ENCODE measurements around the gene PELI2. TPM values are rescaled to one million over a fixed set of nuclear protein-coding genes. Genes with fewer than 3 reads are reported as not detected.

Gene PELI2
- total RNA-seq, 1 experiment from 2014 or later = 19.5 TPM

GRCh38 chr14:56195704-56196103 lies 77.5 kb downstream of the PELI2 start:
- no TSS peak for BruUV-seq (replicated peaks)
- Mint-ChIP-seq H3K4me1 (ENCODE audit: low read depth, unreplicated experiment) (no peaks in the 10 kb centered on the region), H3K27ac (ENCODE audit: unreplicated experiment) (no peak overlapping the region), H3K27me3 (ENCODE audit: unreplicated experiment) (no peaks in the 10 kb centered on the region), H3K9me3 (ENCODE audit: low read depth, unreplicated experiment) (no peaks in the 10 kb centered on the region), H3K4me3 (ENCODE audit: low read depth, unreplicated experiment) (no peak overlapping the region), H3K36me3 (ENCODE audit: insufficient read depth, unreplicated experiment) (no peaks in the 10 kb centered on the region)
- no peak for DNase-seq
- CTCF ChIA-PET = no interaction called here
- no peak for TF ChIP-seq CTCF (IDR thresholded peaks at IDR 0.05; ENCODE audit: unreplicated experiment)
- intact Hi-C loops (cut with micrococcal nuclease; ENCODE audit: unreplicated experiment) = no loop called here

- intact Hi-C loops (cut with micrococcal nuclease; ENCODE audit: unreplicated experiment) = no loop called here
- CTCF ChIA-PET = no interaction called here
- H3K27ac Mint-ChIP-seq (ENCODE audit: unreplicated experiment) = no peak overlapping the region
Measured at GRCh38 chr14:56196274-56196673, 78.1 kb downstream of the PELI2 start.

GRCh38 chr14:56197150-56197549 lies 78.9 kb downstream of the PELI2 start:
- no peak for DNase-seq
- H3K27ac Mint-ChIP-seq (ENCODE audit: unreplicated experiment) = no peak overlapping the region
- no peaks in the 10 kb centered on the region for H3K27me3 Mint-ChIP-seq (ENCODE audit: unreplicated experiment)
- BruUV-seq (replicated peaks) = no TSS peak
- H3K9me3 Mint-ChIP-seq (ENCODE audit: low read depth, unreplicated experiment) = no peaks in the 10 kb centered on the region
- CTCF ChIA-PET = no interaction called here
- intact Hi-C loops (cut with micrococcal nuclease; ENCODE audit: unreplicated experiment) = no loop called here
- no peaks in the 10 kb centered on the region for H3K36me3 Mint-ChIP-seq (ENCODE audit: insufficient read depth, unreplicated experiment)
- no peak overlapping the region for H3K4me3 Mint-ChIP-seq (ENCODE audit: low read depth, unreplicated experiment)
- H3K4me1 Mint-ChIP-seq (ENCODE audit: low read depth, unreplicated experiment) = no peaks in the 10 kb centered on the region
- no peak for TF ChIP-seq CTCF (IDR thresholded peaks at IDR 0.05; ENCODE audit: unreplicated experiment)

More at GRCh38 chr14:56196274-56196673, 78.1 kb downstream of the PELI2 start:
- no peak for DNase-seq
- no peaks in the 10 kb centered on the region for H3K36me3 Mint-ChIP-seq (ENCODE audit: insufficient read depth, unreplicated experiment)
- no TSS peak for BruUV-seq (replicated peaks)
- H3K27me3 Mint-ChIP-seq (ENCODE audit: unreplicated experiment) = no peaks in the 10 kb centered on the region
- TF ChIP-seq CTCF (IDR thresholded peaks at IDR 0.05; ENCODE audit: unreplicated experiment) = no peak
- H3K9me3 Mint-ChIP-seq (ENCODE audit: low read depth, unreplicated experiment) = no peaks in the 10 kb centered on the region
- no peaks in the 10 kb centered on the region for H3K4me1 Mint-ChIP-seq (ENCODE audit: low read depth, unreplicated experiment)
- H3K4me3 Mint-ChIP-seq (ENCODE audit: low read depth, unreplicated experiment) = no peak overlapping the region

- H3K9me3 Mint-ChIP-seq (ENCODE audit: low read depth, unreplicated experiment) = no peaks in the 10 kb centered on the region
- no peak overlapping the region for H3K4me3 Mint-ChIP-seq (ENCODE audit: low read depth, unreplicated experiment)
- H3K27me3 Mint-ChIP-seq (ENCODE audit: unreplicated experiment) = no peaks in the 10 kb centered on the region
- no peaks in the 10 kb centered on the region for H3K36me3 Mint-ChIP-seq (ENCODE audit: insufficient read depth, unreplicated experiment)
- intact Hi-C loops (cut with micrococcal nuclease; ENCODE audit: unreplicated experiment) = no loop called here
- H3K4me1 Mint-ChIP-seq (ENCODE audit: low read depth, unreplicated experiment) = no peaks in the 10 kb centered on the region
- TF ChIP-seq CTCF (IDR thresholded peaks at IDR 0.05; ENCODE audit: unreplicated experiment) = no peak
- CTCF ChIA-PET = no interaction called here
- no TSS peak for BruUV-seq (replicated peaks)
- DNase-seq = no peak
- no peak overlapping the region for H3K27ac Mint-ChIP-seq (ENCODE audit: unreplicated experiment)
Measured at GRCh38 chr14:56198438-56198837, 80.2 kb downstream of the PELI2 start.
